DMS114 treated with DMSO at 0.1 percent for 48 hours (cell line): Measurements from ENCODE around the gene SLC39A7.

Source experiments
- DNase-seq: peaks from one replicate; lab custom pipeline; 2025; ENCODE audit not compliant: unreplicated experiment; lab: John Stamatoyannopoulos, UW

Gene SLC39A7

GRCh38 chr6:33189164-33189563, 11.5 kb upstream of the SLC39A7 start:
- no peak for DNase-seq

DNA sequence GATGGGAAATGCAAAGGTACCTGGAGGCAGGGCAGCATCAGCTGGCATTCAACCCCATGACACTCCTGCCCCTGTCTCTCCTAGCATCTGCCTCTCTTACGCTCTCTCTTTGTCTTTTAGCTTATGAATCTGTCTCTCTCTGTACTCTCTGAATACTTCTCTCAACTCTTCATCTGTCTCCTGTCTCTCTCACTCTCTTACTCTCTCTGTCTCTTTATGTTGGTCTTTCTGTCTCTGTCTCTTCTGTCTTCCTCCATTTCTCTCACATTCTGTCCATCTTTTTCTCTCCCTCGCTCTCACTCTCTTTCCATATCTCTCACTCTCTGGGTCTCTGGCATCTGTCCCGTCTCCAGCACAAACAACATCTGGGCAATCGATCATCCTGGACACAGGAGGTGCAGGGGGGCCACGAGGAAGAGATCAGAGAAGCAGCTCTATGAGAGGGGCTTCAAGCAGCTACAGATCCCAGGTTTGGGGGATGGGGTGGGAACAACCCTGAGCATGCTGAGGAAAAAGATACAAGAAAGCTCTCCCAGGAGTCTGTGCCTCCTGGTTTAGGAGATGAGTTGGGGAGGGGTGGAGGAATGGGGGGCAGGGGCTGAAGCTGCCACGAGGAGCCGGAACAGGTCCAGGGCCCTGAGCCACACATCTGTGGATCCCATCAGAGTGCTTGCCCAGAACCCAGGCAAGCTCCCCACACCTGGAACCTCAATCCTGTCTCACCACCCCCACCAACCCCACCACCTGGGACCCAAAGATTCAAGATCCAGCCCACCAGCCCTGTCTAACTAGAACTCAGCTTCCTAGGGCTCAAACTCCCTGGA, 10.8 kb upstream of the SLC39A7 start:
- no peak for DNase-seq

DNA sequence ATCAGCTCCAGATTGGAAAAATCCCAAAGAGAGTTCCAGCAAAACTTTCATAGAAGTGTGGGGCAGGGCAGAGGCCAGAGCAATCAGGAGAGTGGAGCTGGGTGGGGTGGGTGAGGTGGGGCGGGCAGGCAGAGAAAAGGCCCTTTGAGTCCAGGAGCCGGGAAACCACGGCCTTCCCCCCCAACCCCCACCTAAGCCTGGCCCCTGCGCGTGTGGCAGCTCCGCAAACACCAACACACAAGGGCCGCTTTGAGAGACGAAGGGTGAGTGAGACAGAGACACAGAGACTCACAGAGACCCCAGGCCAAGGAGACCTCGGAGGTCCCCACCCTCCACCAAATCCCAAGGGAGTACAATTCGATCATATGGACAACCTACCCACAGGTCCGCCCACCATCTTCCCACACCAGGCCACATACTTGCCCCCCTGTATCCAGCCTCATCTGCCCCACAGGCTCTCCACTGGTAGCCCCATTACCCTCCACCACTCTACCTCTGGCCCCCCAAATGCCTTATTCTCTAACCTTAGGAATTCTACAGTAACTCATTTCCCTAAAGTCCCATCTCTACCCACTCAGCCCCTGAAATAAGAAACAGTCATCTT, 10.1 kb upstream of the SLC39A7 start:
- DNase-seq, result no peak

- no peak for DNase-seq
These were observed 9.1 kb upstream of the SLC39A7 start for GRCh38 chr6:33191383-33192104.

DNA sequence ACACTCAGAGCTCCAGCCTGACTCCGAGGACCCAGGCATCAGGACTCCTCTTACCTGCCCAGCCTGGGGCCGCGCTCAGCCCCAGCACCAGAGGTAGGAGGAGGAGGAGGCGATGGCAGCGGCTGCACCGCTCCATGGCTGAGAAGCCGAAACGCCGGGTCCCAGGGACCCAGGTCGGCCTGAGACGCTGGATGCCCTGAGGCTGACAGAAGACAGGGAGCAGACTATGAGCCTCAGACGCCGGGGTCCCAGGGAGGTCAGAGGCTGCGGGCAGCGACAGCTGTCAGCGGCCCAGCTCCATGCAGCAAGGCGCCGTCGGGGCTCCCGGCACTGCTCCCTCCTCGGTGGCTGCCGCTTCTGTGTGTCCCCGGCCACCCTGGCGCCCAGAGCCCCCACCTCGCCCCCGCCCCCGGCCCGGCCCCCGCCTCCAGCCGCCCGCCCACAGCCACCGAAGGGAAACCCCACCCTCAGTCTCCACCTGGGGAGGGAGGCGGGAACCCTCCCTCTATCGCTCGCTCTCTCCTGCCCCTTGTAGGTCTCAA, 8.5 kb upstream of the SLC39A7 start, which contains the start of gene COL11A2:
TSS of gene COL11A2 (minus strand) at position 363 of the 542 bp plus-strand sequence. CDS start at position 136, 227 bp downstream.
- no peak for DNase-seq

DNA sequence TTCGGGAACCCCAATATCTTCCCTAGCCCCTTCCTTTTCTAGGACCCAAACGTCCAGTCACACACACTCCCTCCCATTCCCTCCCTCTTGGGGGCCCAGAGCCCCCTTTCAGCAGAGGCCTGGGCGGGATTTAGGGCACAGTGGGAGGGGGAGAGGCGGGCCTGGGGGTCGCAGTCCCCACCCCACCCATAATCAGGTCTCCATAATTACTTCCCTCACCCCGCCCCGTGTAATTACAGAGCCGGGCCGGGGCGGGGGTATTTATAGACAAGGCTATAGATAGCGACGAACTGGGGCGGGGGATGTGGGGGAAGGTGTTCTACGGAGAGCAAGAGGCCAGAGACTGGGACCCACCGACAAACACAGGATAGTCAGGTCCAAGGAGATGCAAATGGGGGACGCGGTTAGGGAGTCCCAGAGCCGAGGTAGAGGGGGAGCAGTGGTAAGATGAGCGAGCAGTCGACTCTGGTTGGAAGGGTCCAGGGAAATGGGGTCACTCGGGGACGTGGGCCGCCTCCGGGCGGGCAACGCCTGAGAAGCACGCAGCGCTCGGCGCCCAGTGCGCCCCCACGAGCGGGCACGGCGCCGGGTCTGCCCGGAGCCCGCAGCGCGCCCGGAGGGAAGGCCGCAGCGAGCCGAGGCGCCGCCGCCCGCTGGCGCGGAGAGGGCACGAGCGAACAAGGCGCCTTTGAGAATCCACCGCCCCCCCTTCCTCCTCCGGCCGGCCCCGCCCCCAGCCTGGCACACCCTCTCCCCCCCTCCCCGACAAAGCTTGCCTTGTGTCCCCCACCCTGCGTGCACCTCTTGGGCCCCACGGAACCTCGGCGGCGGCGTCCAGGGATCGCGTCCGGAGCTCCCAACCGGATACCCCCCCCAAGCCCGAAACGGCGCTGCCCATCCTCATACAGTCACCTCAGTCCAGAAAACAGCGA, 7.7 kb upstream of the SLC39A7 start:
- no peak for DNase-seq

GRCh38 chr6:33193619-33194018, 7.0 kb upstream of the SLC39A7 start:
- DNase-seq, result no peak

- no peak for DNase-seq
These were observed 6.2 kb upstream of the SLC39A7 start for GRCh38 chr6:33194431-33194979.

DNA sequence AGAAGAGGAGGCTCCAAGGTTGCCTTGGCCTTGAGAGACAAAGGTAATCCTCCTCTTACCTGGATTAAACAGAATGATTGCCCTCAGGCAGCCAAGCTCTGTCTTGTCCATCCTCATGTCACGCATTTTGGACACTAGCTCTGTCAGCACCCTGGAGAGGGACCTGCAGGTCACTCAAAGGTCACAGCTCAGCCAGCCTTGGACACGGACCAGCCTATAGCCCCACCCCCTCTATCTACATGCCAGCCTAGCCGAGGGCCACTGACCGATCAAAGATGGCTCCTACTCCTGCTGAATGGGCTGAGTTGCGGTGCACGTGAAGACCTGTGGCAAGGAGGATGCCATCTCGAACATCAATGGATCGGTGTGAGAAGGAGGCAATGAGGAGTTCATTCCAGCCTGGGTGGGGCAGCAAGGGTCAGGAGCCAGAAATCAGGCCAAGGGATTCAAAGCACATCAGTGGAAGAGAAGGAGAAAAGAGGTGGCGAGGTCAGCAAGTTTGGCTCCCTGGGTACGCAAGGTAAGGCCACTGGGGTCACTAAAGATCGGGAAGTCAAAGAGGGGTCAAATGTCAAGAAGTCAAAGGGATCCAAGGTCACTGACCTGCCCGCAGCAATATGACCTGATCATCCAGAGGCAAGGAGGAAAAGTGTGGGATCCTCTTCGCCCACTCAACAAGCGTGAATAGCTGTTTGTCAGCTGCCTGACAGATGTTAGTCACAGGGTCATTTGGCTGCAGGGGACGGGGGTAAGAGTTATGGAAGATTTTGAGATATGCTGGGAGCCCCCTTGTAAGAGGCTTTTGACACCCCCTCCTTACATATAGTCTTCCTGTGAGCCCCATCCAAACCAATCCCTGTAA, 5.1 kb upstream of the SLC39A7 start:
- no peak for DNase-seq

DNA sequence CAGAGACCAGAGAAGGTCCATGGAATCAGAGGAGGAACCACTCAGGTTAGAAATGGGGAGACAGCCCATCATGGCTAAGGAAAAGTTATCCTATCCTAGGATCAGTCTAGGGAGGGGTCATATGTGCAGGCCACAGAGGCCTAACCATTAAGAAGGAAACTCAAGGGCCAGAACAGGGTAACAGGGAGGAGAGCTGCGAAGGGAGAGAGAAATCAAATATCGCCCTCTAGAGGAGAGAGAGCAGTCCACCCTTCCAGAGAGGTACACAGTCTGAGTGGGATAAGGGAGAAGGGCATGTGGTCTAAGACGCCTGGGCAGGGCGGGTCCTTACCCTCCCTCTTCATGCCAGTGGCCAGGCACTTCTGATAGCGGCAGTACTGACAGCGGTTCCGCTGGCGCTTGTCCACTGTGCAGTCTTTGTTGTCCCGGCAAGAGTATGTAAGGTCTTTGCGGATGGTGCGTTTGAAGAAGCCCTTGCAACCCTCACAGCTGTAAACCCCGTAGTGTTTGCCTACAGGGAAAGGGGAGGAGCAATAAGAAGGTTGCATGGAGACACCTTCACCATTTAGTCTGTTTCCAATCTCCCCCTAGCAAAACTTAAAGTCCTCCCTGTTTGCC, 3.1 kb upstream of the SLC39A7 start:
- peak; percentile 87 for DNase-seq

GRCh38 chr6:33198159-33198852, 2.4 kb upstream of the SLC39A7 start:
- no peak for DNase-seq

GRCh38 chr6:33198853-33199436, 1.7 kb upstream of the SLC39A7 start:
- no peak for DNase-seq

- peak; percentile 68 for DNase-seq
These were observed 914 bp upstream of the SLC39A7 start for GRCh38 chr6:33199687-33200218.

DNA sequence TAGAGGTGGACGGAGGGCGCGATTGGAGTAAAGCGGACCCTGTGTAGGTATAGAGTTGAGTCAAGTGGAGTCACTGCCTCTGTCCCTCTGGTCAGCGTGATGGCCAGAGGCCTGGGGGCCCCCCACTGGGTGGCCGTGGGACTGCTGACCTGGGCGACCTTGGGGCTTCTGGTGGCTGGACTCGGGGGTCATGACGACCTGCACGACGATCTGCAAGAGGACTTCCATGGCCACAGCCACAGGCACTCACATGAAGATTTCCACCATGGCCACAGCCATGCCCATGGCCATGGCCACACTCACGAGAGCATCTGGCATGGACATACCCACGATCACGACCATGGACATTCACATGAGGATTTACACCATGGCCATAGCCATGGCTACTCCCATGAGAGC, 479 bp downstream of the SLC39A7 start:
- DNase-seq, result no peak

DNA sequence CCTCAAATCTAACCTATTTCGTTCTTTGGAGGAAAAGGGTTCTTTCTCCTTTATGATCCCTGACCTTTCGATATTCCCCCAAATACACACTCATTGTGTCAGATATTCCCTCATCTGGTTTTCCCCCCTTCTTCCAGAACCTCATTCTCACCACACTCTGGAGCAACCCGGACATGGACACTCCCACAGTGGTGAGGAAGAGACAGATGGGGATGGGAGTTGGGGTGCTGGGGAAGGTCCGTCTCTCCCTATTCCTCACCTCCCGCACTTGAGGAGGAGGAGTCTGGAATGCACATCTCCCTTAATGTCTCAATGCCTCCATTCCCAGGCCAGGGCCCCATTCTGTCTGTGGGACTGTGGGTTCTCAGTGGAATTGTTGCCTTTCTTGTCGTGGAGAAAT, 1.3 kb downstream of the SLC39A7 start:
- DNase-seq, result no peak

GRCh38 chr6:33202799-33203198, 2.1 kb downstream of the SLC39A7 start:
- no peak for DNase-seq

DNA sequence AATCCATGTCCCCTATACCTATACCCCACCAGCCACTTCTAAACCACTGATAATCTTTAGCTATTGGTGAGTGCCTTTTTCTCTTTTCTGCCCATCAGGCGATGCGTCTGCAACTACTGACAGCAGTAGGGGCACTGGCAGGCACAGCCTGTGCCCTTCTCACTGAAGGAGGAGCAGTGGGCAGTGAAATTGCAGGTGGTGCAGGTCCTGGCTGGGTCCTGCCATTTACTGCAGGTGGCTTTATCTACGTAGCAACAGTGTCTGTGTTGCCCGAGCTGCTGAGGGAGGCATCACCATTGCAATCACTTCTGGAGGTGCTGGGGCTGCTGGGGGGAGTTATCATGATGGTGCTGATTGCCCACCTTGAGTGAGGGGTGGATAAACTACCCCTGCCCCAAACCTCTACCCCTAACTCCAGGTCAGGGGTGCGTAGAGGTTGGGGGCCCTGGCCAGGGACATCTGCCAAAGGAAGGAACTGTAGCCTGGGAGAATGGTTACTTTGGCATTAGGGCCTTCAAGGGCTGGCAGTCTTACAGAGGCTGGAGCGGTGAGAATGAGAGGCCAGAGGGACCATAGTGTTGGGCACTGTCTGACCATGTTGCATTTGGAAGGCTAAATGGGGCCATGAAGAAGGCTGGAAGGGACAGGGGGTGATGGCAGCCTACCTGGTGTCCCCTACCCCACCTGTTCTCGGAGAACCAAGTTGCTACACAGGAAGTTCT, 2.9 kb downstream of the SLC39A7 start:
- no peak for DNase-seq
